ENCODE measurements around the gene ZNF451. TPM values are rescaled to one million over a fixed set of nuclear protein-coding genes. Genes with fewer than 3 reads are reported as not detected.
"Not testable (repeated sequence)": the region's sequence is repeated elsewhere in the genome, so short reads cannot be mapped to it uniquely, and the experiment has no call there.

Gene ZNF451
- total and polyA plus RNA-seq, 2 donors (not counting 3 experiments of a cell fraction or from before 2014, with no cell fraction given): 9.9 to 64.4 TPM

GRCh38 chr6:57047859-57048258 lies 42.1 kb upstream of the ZNF451 start:
- Histone ChIP-seq H3K4me2 (ENCODE audit: insufficient read depth, low read length) (peak overlapping the region; percentile 9), H3K4me1 (ENCODE audit: control insufficient read depth, extremely low read depth, insufficient read depth, low read length) (peaks cover 10% of the 10 kb centered on the region), H3K4me3 (replicated peaks in 1 of 3; ENCODE audit: insufficient read depth in 1 of 3, low read depth in 1 of 3, low read length in 3 of 3) (peak overlapping the region in 1 of 3 experiments; percentile 11), H3K79me2 (ENCODE audit: control insufficient read depth, insufficient read depth, low read length) (peaks cover 28% of the 10 kb centered on the region)
- H3K9me1 ChIP-seq (replicated peaks; ENCODE audit: control insufficient read depth, extremely low read depth, insufficient read depth, low read length); BruUV-seq (replicated peaks); H2AFZ ChIP-seq (ENCODE audit: low read depth, low read length); H3K36me3 ChIP-seq (ENCODE audit: control insufficient read depth in 2 of 2, extremely low read depth in 1 of 2, insufficient read depth in 2 of 2, low read length in 2 of 2); H3K9ac ChIP-seq (replicated peaks; ENCODE audit: extremely low read depth, insufficient read depth, low read length); H3K27ac ChIP-seq (ENCODE audit: insufficient read depth, low read depth, low read length); dilution Hi-C loops (cut with MboI; ENCODE audit: extremely low pct_ligation_motif_present, low sequenced_read_pairs); POLR2A ChIA-PET; CTCF ChIA-PET; H3K27me3 ChIP-seq (ENCODE audit: control insufficient read depth in 2 of 2, insufficient read depth in 2 of 2, low read length in 2 of 2); H4K20me1 ChIP-seq (replicated peaks; ENCODE audit: control insufficient read depth, extremely low read depth, insufficient read depth, low read length); FAIRE-seq; H3K9me3 ChIP-seq (replicated peaks; ENCODE audit: control insufficient read depth, insufficient read depth, low read length); DNase-seq (ENCODE audit: low read depth, low spot score): not testable (repeated sequence)
- intact Hi-C loops (cut with micrococcal nuclease): loop anchor here (2.0 kb wide), 1 partner anchor 143 kb away; no protein-coding TSS in a partner anchor

- H3K4me1 ChIP-seq (ENCODE audit: control insufficient read depth, extremely low read depth, insufficient read depth, low read length): peaks cover 10% of the 10 kb centered on the region
- no TSS peak for BruUV-seq (replicated peaks)
- POLR2A ChIA-PET: no interaction called here
- no peaks in the 10 kb centered on the region for H3K9me1 ChIP-seq (replicated peaks; ENCODE audit: control insufficient read depth, extremely low read depth, insufficient read depth, low read length)
- H3K9ac ChIP-seq (replicated peaks; ENCODE audit: extremely low read depth, insufficient read depth, low read length): no peak overlapping the region
- no peak for TF ChIP-seq MAX (IDR thresholded peaks at IDR 0.05; ENCODE audit: insufficient read depth, insufficient read length)
- TF ChIP-seq GATA2 (IDR thresholded peaks at IDR 0.05; ENCODE audit: insufficient read depth, insufficient read length, low read depth, low read length): no peak
- TF ChIP-seq FOS (IDR thresholded peaks at IDR 0.05; ENCODE audit: borderline replicate concordance, insufficient read depth, low read length): no peak
- TF ChIP-seq POLR2AphosphoS5 (IDR thresholded peaks at IDR 0.05; ENCODE audit: insufficient read depth, low read depth, low read length): no peak
- TF ChIP-seq EZH2 (IDR thresholded peaks at IDR 0.05; ENCODE audit: borderline replicate concordance, low read depth, low read length, severe bottlenecking): no peak
- no peak for TF ChIP-seq POLR2A (IDR thresholded peaks at IDR 0.05; ENCODE audit: low read depth, low read length)
- no peak for TF ChIP-seq CTCF (IDR thresholded peaks at IDR 0.05; ENCODE audit: extremely low read depth in 1 of 2, insufficient read depth in 1 of 2, low read depth in 1 of 2, low read length in 2 of 2)
- TF ChIP-seq MYC (IDR thresholded peaks at IDR 0.05; ENCODE audit: low read depth, low read length): no peak
- no peak for TF ChIP-seq JUN (IDR thresholded peaks at IDR 0.05; ENCODE audit: borderline replicate concordance, insufficient read depth, insufficient read length, low read depth)
- no peak for FAIRE-seq
- no peaks in the 10 kb centered on the region for H4K20me1 ChIP-seq (replicated peaks; ENCODE audit: control insufficient read depth, extremely low read depth, insufficient read depth, low read length)
- intact Hi-C loops (cut with micrococcal nuclease) (loop anchor here (2.0 kb wide), 1 partner anchor 144 kb away; no protein-coding TSS in a partner anchor), dilution Hi-C loops (cut with MboI; ENCODE audit: extremely low pct_ligation_motif_present, low sequenced_read_pairs) (no loop called here)
- no peak overlapping the region for H2AFZ ChIP-seq (ENCODE audit: low read depth, low read length)
- H3K36me3 ChIP-seq (ENCODE audit: control insufficient read depth in 2 of 2, extremely low read depth in 1 of 2, insufficient read depth in 2 of 2, low read length in 2 of 2): peaks cover 3 to 12% of the 10 kb centered on the region in 2 experiments
- peaks cover 28% of the 10 kb centered on the region for H3K79me2 ChIP-seq (ENCODE audit: control insufficient read depth, insufficient read depth, low read length)
- H3K27ac ChIP-seq (ENCODE audit: insufficient read depth, low read depth, low read length): no peak overlapping the region
- no peaks in the 10 kb centered on the region for H3K9me3 ChIP-seq (replicated peaks; ENCODE audit: control insufficient read depth, insufficient read depth, low read length)
- no peak overlapping the region for H3K4me3 ChIP-seq (replicated peaks in 1 of 3; ENCODE audit: insufficient read depth in 1 of 3, low read depth in 1 of 3, low read length in 3 of 3)
- CTCF ChIA-PET: no interaction called here
- H3K27me3 ChIP-seq (ENCODE audit: control insufficient read depth in 2 of 2, insufficient read depth in 2 of 2, low read length in 2 of 2): peaks cover 1 to 4% of the 10 kb centered on the region in 2 experiments
- no peak for DNase-seq (ENCODE audit: low read depth, low spot score)
- peak overlapping the region; percentile 9 for H3K4me2 ChIP-seq (ENCODE audit: insufficient read depth, low read length)
Observed at GRCh38 chr6:57048577-57048976, 41.4 kb upstream of the ZNF451 start.
